ENCODE results near the gene C1orf159. TPM values are rescaled to one million over a fixed set of nuclear protein-coding genes. Genes with fewer than 3 reads are reported as not detected.

The C1orf159 gene
- polyA plus RNA-seq, 1 donor (not counting 4 experiments of a cell fraction or from before 2014, with no cell fraction given), result 6.1 TPM

DNA sequence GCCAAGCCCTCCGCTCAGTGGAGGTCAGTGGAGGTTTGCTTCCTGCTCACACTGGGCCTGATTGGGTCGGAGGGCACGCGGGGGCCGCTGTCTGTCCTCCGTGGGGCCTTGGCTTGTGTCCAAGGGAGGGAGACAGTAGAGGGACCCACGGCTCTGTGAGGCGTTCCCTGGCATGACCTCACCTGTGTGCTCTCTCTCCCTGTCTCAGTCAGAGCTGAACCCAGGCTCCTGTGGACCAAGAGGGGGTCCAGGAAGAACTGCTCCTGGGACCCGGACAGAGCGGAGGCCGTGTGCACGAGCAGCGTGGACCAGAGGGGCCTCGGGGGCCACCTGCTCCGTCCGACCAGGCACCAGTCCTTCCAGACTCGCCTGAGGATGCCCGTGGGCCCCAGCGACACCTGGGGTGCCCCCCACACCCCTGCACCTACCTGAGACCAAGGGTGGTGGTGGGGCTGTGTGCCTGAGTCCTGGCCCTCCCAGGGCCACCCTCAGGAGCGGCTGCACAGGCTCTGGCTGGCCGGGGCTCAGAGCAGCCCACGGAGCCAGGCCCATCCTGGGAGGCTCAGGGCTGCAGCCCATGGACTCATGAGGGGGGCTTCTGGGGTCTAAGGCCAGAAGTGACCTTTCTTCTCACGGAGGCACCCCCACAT is 44.5 kb upstream of the C1orf159 start:
- H3K4me1 ChIP-seq (ENCODE audit: control insufficient read depth, extremely low read depth, insufficient read depth, low read length), result peaks cover 14% of the 10 kb centered on the region

DNA sequence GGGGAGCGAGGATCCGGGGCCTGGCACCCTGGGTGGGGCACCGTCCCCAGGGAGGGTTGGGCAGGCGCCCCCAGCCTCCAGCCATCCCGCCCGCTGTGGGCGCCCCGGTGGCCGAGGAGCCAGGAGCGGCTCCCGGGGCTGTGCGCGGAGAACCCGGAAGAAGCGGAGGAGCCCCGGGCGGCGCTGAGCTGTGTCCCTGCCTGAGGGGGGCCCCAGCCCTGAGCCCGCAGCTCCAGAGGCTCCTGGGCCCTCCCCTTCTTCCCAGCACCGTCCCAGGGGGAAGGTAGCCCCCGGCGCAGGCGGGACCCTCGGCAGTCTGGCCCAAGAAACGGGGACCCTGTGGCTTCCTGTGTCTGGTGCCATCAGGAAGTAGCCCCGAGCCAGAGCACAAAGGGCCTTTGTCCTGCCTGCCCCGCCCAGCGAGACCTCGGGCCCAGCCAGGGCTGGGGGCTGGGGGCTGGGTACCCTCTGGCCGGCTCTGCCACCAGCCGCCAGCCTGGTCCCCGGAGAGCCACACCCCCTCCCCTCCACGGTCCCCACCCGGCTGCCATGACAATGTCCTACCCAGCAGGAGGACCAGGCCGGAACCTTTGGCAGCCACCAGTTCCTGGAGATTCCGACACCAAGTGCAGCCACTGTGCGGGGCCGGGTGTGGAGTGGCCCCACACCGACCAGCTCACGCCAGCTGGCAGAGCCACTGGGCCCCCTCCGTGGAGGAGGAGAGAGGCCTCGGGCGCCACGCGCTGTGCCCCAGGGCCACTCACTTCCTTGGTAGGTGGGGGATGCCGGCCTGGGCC is 42.2 kb upstream of the C1orf159 start:
- H3K9me3 ChIP-seq (ENCODE audit: control insufficient read depth, low read depth, low read length), result no peaks in the 10 kb centered on the region
- dilution Hi-C loops (cut with MboI; ENCODE audit: extremely low pct_ligation_motif_present, low sequenced_read_pairs), result no loop called here
- DNase-seq (ENCODE audit: low read depth, low spot score) (no peak), FAIRE-seq (no peak)
- no peaks in the 10 kb centered on the region for H3K36me3 ChIP-seq (ENCODE audit: control insufficient read depth in 2 of 2, extremely low read depth in 1 of 2, insufficient read depth in 2 of 2, low read length in 2 of 2)
- TF ChIP-seq EZH2 (IDR thresholded peaks at IDR 0.05; ENCODE audit: low read length), result no peak
- TF ChIP-seq, protein P1, sequence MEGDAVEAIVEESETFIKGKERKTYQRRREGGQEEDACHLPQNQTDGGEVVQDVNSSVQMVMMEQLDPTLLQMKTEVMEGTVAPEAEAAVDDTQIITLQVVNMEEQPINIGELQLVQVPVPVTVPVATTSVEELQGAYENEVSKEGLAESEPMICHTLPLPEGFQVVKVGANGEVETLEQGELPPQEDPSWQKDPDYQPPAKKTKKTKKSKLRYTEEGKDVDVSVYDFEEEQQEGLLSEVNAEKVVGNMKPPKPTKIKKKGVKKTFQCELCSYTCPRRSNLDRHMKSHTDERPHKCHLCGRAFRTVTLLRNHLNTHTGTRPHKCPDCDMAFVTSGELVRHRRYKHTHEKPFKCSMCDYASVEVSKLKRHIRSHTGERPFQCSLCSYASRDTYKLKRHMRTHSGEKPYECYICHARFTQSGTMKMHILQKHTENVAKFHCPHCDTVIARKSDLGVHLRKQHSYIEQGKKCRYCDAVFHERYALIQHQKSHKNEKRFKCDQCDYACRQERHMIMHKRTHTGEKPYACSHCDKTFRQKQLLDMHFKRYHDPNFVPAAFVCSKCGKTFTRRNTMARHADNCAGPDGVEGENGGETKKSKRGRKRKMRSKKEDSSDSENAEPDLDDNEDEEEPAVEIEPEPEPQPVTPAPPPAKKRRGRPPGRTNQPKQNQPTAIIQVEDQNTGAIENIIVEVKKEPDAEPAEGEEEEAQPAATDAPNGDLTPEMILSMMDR (optimal IDR thresholded peaks at IDR 0.05 in 1 of 3, IDR thresholded peaks at IDR 0.05 in 1 of 3, conservative IDR thresholded peaks at IDR 0.05 in 1 of 3; ENCODE audit: extremely low read depth in 1 of 3, insufficient read depth in 2 of 3, low read length in 3 of 3), result no peak
- H3K79me2 ChIP-seq (ENCODE audit: control insufficient read depth, insufficient read depth, low read length), result peaks cover under 1% of the 10 kb centered on the region
- no peaks in the 10 kb centered on the region for H4K20me1 ChIP-seq (ENCODE audit: control insufficient read depth, extremely low read depth, insufficient read depth, low read length)
- no peaks in the 10 kb centered on the region for H3K27me3 ChIP-seq (ENCODE audit: control insufficient read depth, extremely low read depth, insufficient read depth, low read length)
- peak overlapping the region; percentile 39 to 76 (median 74) for H3K4me3 ChIP-seq (ENCODE audit: control insufficient read depth in 2 of 3, extremely low read depth in 1 of 3, insufficient read depth in 2 of 3, low read depth in 1 of 3, low read length in 3 of 3)
- H2AFZ ChIP-seq (ENCODE audit: control insufficient read depth, low read length), result peak overlapping the region; percentile 73
- peak overlapping the region; percentile 85 for H3K9ac ChIP-seq (ENCODE audit: control insufficient read depth, extremely low read depth, insufficient read depth, low read length)
- H3K9me1 ChIP-seq (ENCODE audit: control insufficient read depth, extremely low read depth, insufficient read depth, low read length), result no peaks in the 10 kb centered on the region
- peaks cover 12% of the 10 kb centered on the region for H3K4me1 ChIP-seq (ENCODE audit: control insufficient read depth, extremely low read depth, insufficient read depth, low read length)
- H3K4me2 ChIP-seq (ENCODE audit: control insufficient read depth, extremely low read depth, insufficient read depth, low read depth, low read length), result peak overlapping the region; percentile 93
- H3K27ac ChIP-seq (ENCODE audit: control insufficient read depth, insufficient read depth, low read length), result peak overlapping the region; percentile 74

More for the DNA sequence above, 44.5 kb upstream of the C1orf159 start:
- DNase-seq (ENCODE audit: low read depth, low spot score), result no peak
- H3K9ac ChIP-seq (ENCODE audit: control insufficient read depth, extremely low read depth, insufficient read depth, low read length), result no peak overlapping the region
- H3K27ac ChIP-seq (ENCODE audit: control insufficient read depth, insufficient read depth, low read length), result no peak overlapping the region
- no peak overlapping the region for H3K4me3 ChIP-seq (ENCODE audit: control insufficient read depth in 2 of 3, extremely low read depth in 1 of 3, insufficient read depth in 2 of 3, low read depth in 1 of 3, low read length in 3 of 3)
- no peak overlapping the region for H3K4me2 ChIP-seq (ENCODE audit: control insufficient read depth, extremely low read depth, insufficient read depth, low read depth, low read length)
- no peaks in the 10 kb centered on the region for H3K27me3 ChIP-seq (ENCODE audit: control insufficient read depth, extremely low read depth, insufficient read depth, low read length)
- no peaks in the 10 kb centered on the region for H3K36me3 ChIP-seq (ENCODE audit: control insufficient read depth in 2 of 2, extremely low read depth in 1 of 2, insufficient read depth in 2 of 2, low read length in 2 of 2)
- peaks cover 22% of the 10 kb centered on the region for H3K79me2 ChIP-seq (ENCODE audit: control insufficient read depth, insufficient read depth, low read length)
- H3K9me3 ChIP-seq (ENCODE audit: control insufficient read depth, low read depth, low read length), result no peaks in the 10 kb centered on the region
- no peak for FAIRE-seq
- no peak overlapping the region for H2AFZ ChIP-seq (ENCODE audit: control insufficient read depth, low read length)
- TF ChIP-seq EZH2 (IDR thresholded peaks at IDR 0.05; ENCODE audit: low read length), result no peak
- TF ChIP-seq, protein P1 (optimal IDR thresholded peaks at IDR 0.05 in 1 of 3, IDR thresholded peaks at IDR 0.05 in 1 of 3, conservative IDR thresholded peaks at IDR 0.05 in 1 of 3; ENCODE audit: extremely low read depth in 1 of 3, insufficient read depth in 2 of 3, low read length in 3 of 3), result no peak
- dilution Hi-C loops (cut with MboI; ENCODE audit: extremely low pct_ligation_motif_present, low sequenced_read_pairs), result no loop called here
- H3K9me1 ChIP-seq (ENCODE audit: control insufficient read depth, extremely low read depth, insufficient read depth, low read length), result no peaks in the 10 kb centered on the region
- H4K20me1 ChIP-seq (ENCODE audit: control insufficient read depth, extremely low read depth, insufficient read depth, low read length), result no peaks in the 10 kb centered on the region

Data from keratinocyte (primary cell).